ENCODE results near the gene PRDM1. TPM values are rescaled to one million over a fixed set of nuclear protein-coding genes. Genes with fewer than 3 reads are reported as not detected.
A peak's percentile ranks its signal among the peaks of the same experiment; 100 is the strongest.

The PRDM1 gene
- total RNA-seq, 2 donors from 2014 or later, result 1.1 to 2.3 TPM

- DNase-seq, result no peak
- intact Hi-C loops (cut with DNase I), result no loop called here
- no peak for ATAC-seq
Observed at GRCh38 chr6:106064756-106065155, 21.4 kb upstream of the PRDM1 start.

- ATAC-seq (no peak), DNase-seq (no peak)
- intact Hi-C loops (cut with DNase I), result no loop called here
Observed at GRCh38 chr6:106066989-106067388, 19.1 kb upstream of the PRDM1 start.

GRCh38 chr6:106069478-106069877 lies 16.7 kb upstream of the PRDM1 start:
- peak; percentile 23 to 71 for ATAC-seq
- intact Hi-C loops (cut with DNase I), result no loop called here
- no peak for DNase-seq

- ATAC-seq (no peak), DNase-seq (no peak)
- intact Hi-C loops (cut with DNase I), result no loop called here
Observed at GRCh38 chr6:106070636-106071035, 15.5 kb upstream of the PRDM1 start.

GRCh38 chr6:106072501-106073090 lies 13.5 kb upstream of the PRDM1 start:
- ATAC-seq, result no peak
- intact Hi-C loops (cut with DNase I), result no loop called here

GRCh38 chr6:106074146-106074545 lies 12.0 kb upstream of the PRDM1 start:
- no peak for DNase-seq
- ATAC-seq, result no peak
- intact Hi-C loops (cut with DNase I), result no loop called here

More at GRCh38 chr6:106072501-106073090, 13.5 kb upstream of the PRDM1 start:
- no peak for DNase-seq

GRCh38 chr6:106076139-106076538 lies 10.0 kb upstream of the PRDM1 start:
- intact Hi-C loops (cut with DNase I), result no loop called here
- ATAC-seq (no peak), DNase-seq (no peak)

- ATAC-seq, result no peak
- intact Hi-C loops (cut with DNase I), result no loop called here
- no peak for DNase-seq
Observed at GRCh38 chr6:106077170-106077569, 9.0 kb upstream of the PRDM1 start.

- no peak for ATAC-seq
- intact Hi-C loops (cut with DNase I), result no loop called here
- DNase-seq, result no peak
Observed at GRCh38 chr6:106077881-106078280, 8.3 kb upstream of the PRDM1 start.

- intact Hi-C loops (cut with DNase I), result no loop called here
- no peak for DNase-seq
- no peak for ATAC-seq
Observed at GRCh38 chr6:106079961-106080762, 6.0 kb upstream of the PRDM1 start.

GRCh38 chr6:106080763-106081095 lies 5.4 kb upstream of the PRDM1 start:
- ATAC-seq (no peak), DNase-seq (no peak)
- intact Hi-C loops (cut with DNase I), result no loop called here

GRCh38 chr6:106081715-106082114 lies 4.4 kb upstream of the PRDM1 start:
- DNase-seq (no peak), ATAC-seq (no peak)
- intact Hi-C loops (cut with DNase I), result no loop called here

- ATAC-seq (no peak), DNase-seq (no peak)
- intact Hi-C loops (cut with DNase I), result no loop called here
Observed at GRCh38 chr6:106082735-106083398, 3.3 kb upstream of the PRDM1 start.

GRCh38 chr6:106083618-106084017 lies 2.5 kb upstream of the PRDM1 start:
- ATAC-seq (no peak), DNase-seq (no peak)
- intact Hi-C loops (cut with DNase I), result no loop called here

- no peak for DNase-seq
- intact Hi-C loops (cut with DNase I), result no loop called here
- peak in 1 of 2 donors; percentile 66 for ATAC-seq
Observed at GRCh38 chr6:106084106-106084988, 1.8 kb upstream of the PRDM1 start.

- DNase-seq, result no peak
- no peak for ATAC-seq
- intact Hi-C loops (cut with DNase I), result loop anchor here in 1 of 2 donors (5.0 kb wide), 1 partner anchor 598 kb away; no protein-coding TSS in a partner anchor
Observed at GRCh38 chr6:106084989-106085691, 996 bp upstream of the PRDM1 start.

GRCh38 chr6:106085692-106085983 lies 498 bp upstream of the PRDM1 start:
- no peak for ATAC-seq
- no peak for DNase-seq
- intact Hi-C loops (cut with DNase I), result loop anchor here in 1 of 2 donors (5.0 kb wide), 1 partner anchor 598 kb away; no protein-coding TSS in a partner anchor

GRCh38 chr6:106086814-106087175 lies 659 bp downstream of the PRDM1 start:
- ATAC-seq, result no peak
- no peak for DNase-seq
- intact Hi-C loops (cut with DNase I), result loop anchor here in 1 of 2 donors (5.0 kb wide), 1 partner anchor 599 kb away; no protein-coding TSS in a partner anchor

All from left cardiac atrium (tissue), 4 donors.